Keratinocyte (primary cell): ENCODE measurements around the gene TSLP. TPM values are rescaled to one million over a fixed set of nuclear protein-coding genes. Genes with fewer than 3 reads are reported as not detected.

ENCODE experiments used
- DNase-seq: peaks from one replicate; pipeline ENCODE4 v3.0.0-alpha.2; 2011; ENCODE audit warnings: low read depth, missing footprints, low spot score
- FAIRE-seq: peaks from 2 replicates; lab custom pipeline; 2011; peaks lifted over from hg19 to GRCh38; lab: Jason Lieb, UNC
- H2AFZ ChIP-seq: 2 replicates; pipeline ENCODE4 v1.6.0; 2012; ENCODE audit warnings: low read length, control low read depth, inconsistent platforms; ENCODE audit not compliant: control insufficient read depth
- H3K27ac ChIP-seq: 2 replicates; pipeline ENCODE4 v1.5.1; 2011; ENCODE audit warnings: low read length; ENCODE audit not compliant: control insufficient read depth, insufficient read depth
- H3K27me3 ChIP-seq: 3 replicates; pipeline ENCODE4 v1.6.0; 2011; ENCODE audit warnings: low read length; ENCODE audit not compliant: control insufficient read depth, insufficient read depth; ENCODE audit errors: extremely low read depth
- H3K36me3 ChIP-seq, 2 experiments: 2 replicates in 1 of 2; 3 replicates in 1 of 2; pipeline ENCODE4 v1.5.1; 2011; ENCODE audit warnings: low read length in 2 of 2, mild to moderate bottlenecking in 1 of 2; ENCODE audit not compliant: control insufficient read depth in 2 of 2, insufficient read depth in 2 of 2; ENCODE audit errors: extremely low read depth in 1 of 2
- H3K4me1 ChIP-seq: 3 replicates; pipeline ENCODE4 v1.5.1; 2011; ENCODE audit warnings: low read length; ENCODE audit not compliant: control insufficient read depth, insufficient read depth; ENCODE audit errors: extremely low read depth
- H3K4me2 ChIP-seq: 3 replicates; pipeline ENCODE4 v1.6.0; 2011; ENCODE audit warnings: low read depth, low read length; ENCODE audit not compliant: control insufficient read depth, insufficient read depth; ENCODE audit errors: extremely low read depth
- H3K4me3 ChIP-seq, 3 experiments: fragments of 200-600 bp in 1 of 3; sonication (generic) in 1 of 3; 2 replicates in 2 of 3; 3 replicates in 1 of 3; pipeline ENCODE4 v1.5.1; 2011 to 2016; ENCODE audit warnings: low read length in 3 of 3, mild to moderate bottlenecking in 3 of 3, control low read depth in 2 of 3, inconsistent platforms in 1 of 3, low read depth in 1 of 3, mixed read lengths in 1 of 3, mixed run types in 1 of 3, moderate library complexity in 1 of 3; ENCODE audit not compliant: control insufficient read depth in 2 of 3, insufficient read depth in 2 of 3; ENCODE audit errors: extremely low read depth in 1 of 3
- H3K79me2 ChIP-seq: 2 replicates; pipeline ENCODE4 v1.6.0; 2012; ENCODE audit warnings: low read length; ENCODE audit not compliant: control insufficient read depth, insufficient read depth
- H3K9ac ChIP-seq: 3 replicates; pipeline ENCODE4 v1.6.0; 2011; ENCODE audit warnings: low read length; ENCODE audit not compliant: control insufficient read depth, insufficient read depth; ENCODE audit errors: extremely low read depth
- H3K9me1 ChIP-seq: 3 replicates; pipeline ENCODE4 v1.6.0; 2011; ENCODE audit warnings: low read length; ENCODE audit not compliant: control insufficient read depth, insufficient read depth; ENCODE audit errors: extremely low read depth
- H3K9me3 ChIP-seq: 2 replicates; pipeline ENCODE4 v1.5.1; 2012; ENCODE audit warnings: low read depth, low read length; ENCODE audit not compliant: control insufficient read depth
- H4K20me1 ChIP-seq: 3 replicates; pipeline ENCODE4 v1.6.0; 2011; ENCODE audit warnings: low read length; ENCODE audit not compliant: control insufficient read depth, insufficient read depth; ENCODE audit errors: extremely low read depth
- CTCF ChIP-seq, 3 experiments: IDR thresholded peaks in 1 of 3; conservative IDR thresholded peaks in 1 of 3; optimal IDR thresholded peaks in 1 of 3; 2 replicates in 2 of 3; 3 replicates in 1 of 3; pipeline versions ENCODE3 to v1.5.1; 2011; ENCODE audit warnings: low read length in 3 of 3, mild to moderate bottlenecking in 3 of 3, moderate library complexity in 2 of 3, control low read depth in 1 of 3, inconsistent platforms in 1 of 3; ENCODE audit not compliant: insufficient read depth in 2 of 3; ENCODE audit errors: extremely low read depth in 1 of 3
- EZH2 ChIP-seq: IDR thresholded peaks from one replicate; pipeline ENCODE4 v1.6.1; 2012; ENCODE audit warnings: inconsistent platforms, mild to moderate bottlenecking, low read length, moderate library complexity
- dilution Hi-C: fragments of 300-500 bp; cut with MboI; formaldehyde crosslinking; loops from one replicate; pipeline ENCODE4 v1.7.0; 2020; ENCODE audit warnings: low sequenced_read_pairs; ENCODE audit not compliant: extremely low pct_ligation_motif_present
- polyA plus RNA-seq, 5 experiments: library from polyadenylated mRNA; depleted of rRNA in 3 of 5; stranded (reverse) in 3 of 5; stranded (forward) in 1 of 5; unstranded in 1 of 5; fragments of >200 nt; gene quantifications; 1 replicate in 1 of 5; 2 replicates in 3 of 5; 3 replicates in 1 of 5; pipeline versions ENCODE4 v1.2.1 to v1.2.3, GENCODE V29; 2011 to 2012; ENCODE audit warnings: missing spikeins in 2 of 5, low read depth in 1 of 5, low replicate concordance in 1 of 5

Gene TSLP
- polyA plus RNA-seq, 1 donor (not counting 4 experiments of a cell fraction or from before 2014, with no cell fraction given) = 1.1 TPM

- Histone ChIP-seq H3K9me1 (no peaks in the 10 kb centered on the region), H3K27me3 (no peaks in the 10 kb centered on the region), H3K9ac (no peak overlapping the region), H4K20me1 (no peaks in the 10 kb centered on the region), H3K36me3 (peaks cover 3 to 5% of the 10 kb centered on the region in 2 experiments), H3K9me3 (no peaks in the 10 kb centered on the region), H2AFZ (no peak overlapping the region), H3K27ac (no peak overlapping the region), H3K4me2 (no peak overlapping the region), H3K79me2 (peaks cover 2% of the 10 kb centered on the region), H3K4me3 (no peak overlapping the region), H3K4me1 (no peaks in the 10 kb centered on the region)
- DNase-seq (no peak), FAIRE-seq (no peak)
- TF ChIP-seq CTCF (optimal IDR thresholded peaks at IDR 0.05 in 1 of 3, IDR thresholded peaks at IDR 0.05 in 1 of 3, conservative IDR thresholded peaks at IDR 0.05 in 1 of 3; ENCODE audit: extremely low read depth in 1 of 3, insufficient read depth in 2 of 3, low read length in 3 of 3) = no peak
- no peak for TF ChIP-seq EZH2
- dilution Hi-C loops = no loop called here
Measured at GRCh38 chr5:111115229-111115628, 43.7 kb downstream of the TSLP start.

GRCh38 chr5:111116550-111116949, 45.0 kb downstream of the TSLP start:
- no peak overlapping the region for H3K4me3 ChIP-seq
- H4K20me1 ChIP-seq = no peaks in the 10 kb centered on the region
- no peaks in the 10 kb centered on the region for H3K27me3 ChIP-seq
- no peaks in the 10 kb centered on the region for H3K9me3 ChIP-seq
- no peak overlapping the region for H3K27ac ChIP-seq
- no peak overlapping the region for H3K4me2 ChIP-seq
- H3K36me3 ChIP-seq = peaks cover 4 to 6% of the 10 kb centered on the region in 2 experiments
- H3K79me2 ChIP-seq = peaks cover 2% of the 10 kb centered on the region
- dilution Hi-C loops = no loop called here
- no peak for TF ChIP-seq CTCF (optimal IDR thresholded peaks at IDR 0.05 in 1 of 3, IDR thresholded peaks at IDR 0.05 in 1 of 3, conservative IDR thresholded peaks at IDR 0.05 in 1 of 3; ENCODE audit: extremely low read depth in 1 of 3, insufficient read depth in 2 of 3, low read length in 3 of 3)
- TF ChIP-seq EZH2 = no peak
- H2AFZ ChIP-seq = no peak overlapping the region
- peaks cover 6% of the 10 kb centered on the region for H3K4me1 ChIP-seq
- FAIRE-seq (no peak), DNase-seq (no peak)
- H3K9me1 ChIP-seq = no peaks in the 10 kb centered on the region
- H3K9ac ChIP-seq = no peak overlapping the region
